ENCODE measurements around the gene CDC14B. TPM values are rescaled to one million over a fixed set of nuclear protein-coding genes. Genes with fewer than 3 reads are reported as not detected.

Gene CDC14B
- total and polyA plus RNA-seq, 2 of the 4 experiments (the other 2 are of a cell fraction), result 9.7 to 26.3 TPM

- TF ChIP-seq POLR2A (IDR thresholded peaks at IDR 0.05; ENCODE audit: low read depth, low read length) (no peak), CHD1 (IDR thresholded peaks at IDR 0.05; ENCODE audit: low read depth, low read length) (no peak), MXI1 (IDR thresholded peaks at IDR 0.05; ENCODE audit: borderline replicate concordance, low read depth, low read length) (no peak), RAD21 (IDR thresholded peaks at IDR 0.05; ENCODE audit: low read length) (no peak), CEBPB (IDR thresholded peaks at IDR 0.05; ENCODE audit: low read depth, low read length) (no peak), FOS (IDR thresholded peaks at IDR 0.05; ENCODE audit: low read depth, low read length) (no peak), CTCF (conservative IDR thresholded peaks at IDR 0.05; ENCODE audit: low read depth, low read length) (no peak), RFX5 (IDR thresholded peaks at IDR 0.05; ENCODE audit: low read depth, low read length) (no peak), MAZ (IDR thresholded peaks at IDR 0.05; ENCODE audit: borderline replicate concordance, low read depth, low read length) (no peak)
- Histone ChIP-seq H3K18ac (ENCODE audit: low read depth, low read length) (peak overlapping the region; percentile 5; the same call in 1 of the 2 replicates), H3K9me1 (ENCODE audit: insufficient read depth, low read length) (peaks cover 5% of the 10 kb centered on the region), H3K27me3 (ENCODE audit: control insufficient read depth, insufficient read depth, low read length) (no peaks in the 10 kb centered on the region), H4K8ac (ENCODE audit: low read depth in 2 of 2, low read length in 2 of 2) (no peak overlapping the region), H3K9me3 (ENCODE audit: control insufficient read depth, insufficient read depth, low read length) (no peaks in the 10 kb centered on the region), H3K4ac (ENCODE audit: low read depth, low read length) (peak overlapping the region; percentile 63), H4K20me1 (ENCODE audit: insufficient read depth, low read length) (peaks cover 6% of the 10 kb centered on the region; the same call in 1 of the 2 replicates), H3K9ac (ENCODE audit: low read depth, low read length) (no peak overlapping the region), H2BK15ac (ENCODE audit: low read depth, low read length) (peak overlapping the region; percentile 85; the same call in 1 of the 3 replicates), H3K27ac (ENCODE audit: insufficient read depth, low read length) (no peak overlapping the region), H4K5ac (ENCODE audit: low read depth, low read length) (peak overlapping the region; percentile 13; the same call in 1 of the 2 replicates), H2BK20ac (ENCODE audit: low read depth, low read length) (peak overlapping the region; percentile 69; the same call in 1 of the 2 replicates), H2BK5ac (ENCODE audit: low read depth, low read length, poor library complexity, severe bottlenecking) (no peak overlapping the region), H3K14ac (replicated peaks; ENCODE audit: low read depth, low read length) (peak overlapping the region; percentile 57), H4K91ac (ENCODE audit: insufficient read depth, low read depth, low read length) (peak overlapping the region; percentile 12), H3K79me1 (ENCODE audit: low read depth in 1 of 2, low read length in 2 of 2) (peaks cover 9 to 57% of the 10 kb centered on the region in 2 experiments), H3K4me3 (ENCODE audit: insufficient read depth, low read depth, low read length) (no peak overlapping the region), H3K23ac (ENCODE audit: low read depth, low read length) (peak overlapping the region; percentile 62; the same call in 1 of the 2 replicates), H3K4me2 (ENCODE audit: low read depth, low read length) (no peak overlapping the region), H2AFZ (replicated peaks; ENCODE audit: low read length, poor library complexity) (no peak overlapping the region), H3K56ac (ENCODE audit: extremely low read depth, insufficient read depth, low read length) (no peak overlapping the region), H2AK9ac (replicated peaks; ENCODE audit: low read depth, low read length, poor library complexity) (no peak overlapping the region), H3K4me1 (ENCODE audit: control insufficient read depth, insufficient read depth, low read length) (peaks cover 10% of the 10 kb centered on the region), H2AK5ac (ENCODE audit: low read depth, low read length) (peak overlapping the region; percentile 79; the same call in 1 of the 2 replicates), H2BK120ac (ENCODE audit: low read depth, low read length) (peak overlapping the region; percentile 66), H3K36me3 (ENCODE audit: control insufficient read depth, insufficient read depth, low read length) (no peaks in the 10 kb centered on the region)
- dilution Hi-C loops (cut with HindIII; ENCODE audit: low sequenced_read_pairs, unreplicated experiment), result no loop called here
- no TSS peak for BruUV-seq (replicated peaks)
- intact Hi-C loops (cut with micrococcal nuclease), result loop anchor here (2.0 to 5.0 kb wide), 3 partner anchors 46 to 196 kb away; partner anchors contain the start of gene HABP4
- in situ Hi-C loops (cut with MboI; ENCODE audit: low sequenced_read_pairs), result no loop called here
- WGBS, 2 experiments (ENCODE audit: extremely low coverage in 2 of 2, insufficient read length in 1 of 2), result no CpG with 5 or more reads among the region's 1 CpG
- CTCF ChIA-PET, result no interaction called here
- no peak for DNase-seq
- POLR2A ChIA-PET (ENCODE audit: unreplicated experiment), result no interaction called here
- no peak for ATAC-seq (ENCODE audit: low read depth)
Observed at GRCh38 chr9:96612966-96613589, 6.6 kb downstream of the CDC14B start.

All from IMR-90 (cell line).